NCI-H748 treated with DMSO at 0.1 percent for 48 hours (cell line): ENCODE measurements around the gene ZNF630.
"Not testable (repeated sequence)": the region's sequence is repeated elsewhere in the genome, so short reads cannot be mapped to it uniquely, and the experiment has no call there.

Experiments
- DNase-seq: peaks from one replicate; lab custom pipeline; 2025; lab: John Stamatoyannopoulos, UW

ZNF630 gene

DNA sequence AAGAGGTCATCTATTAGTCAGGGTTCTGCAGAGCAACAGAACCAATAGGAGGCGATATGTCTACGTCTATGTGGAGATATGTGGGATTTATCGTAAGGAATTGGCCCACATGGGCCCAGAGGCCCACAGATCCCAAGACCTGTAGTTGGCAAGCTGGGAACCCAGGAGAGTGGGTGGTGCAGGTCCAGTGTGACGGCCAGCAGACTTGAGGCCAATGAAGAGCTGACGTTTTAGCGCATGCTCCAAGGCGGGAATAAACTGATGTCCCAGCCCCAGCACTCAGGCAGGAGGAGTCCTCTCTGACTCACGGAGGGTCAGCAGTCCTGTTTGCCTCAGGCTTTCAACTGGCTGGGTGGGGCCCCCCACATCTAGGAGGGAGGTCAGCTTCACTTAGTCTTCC lies 43.3 kb downstream of the ZNF630 start:
- DNase-seq = no peak

DNA sequence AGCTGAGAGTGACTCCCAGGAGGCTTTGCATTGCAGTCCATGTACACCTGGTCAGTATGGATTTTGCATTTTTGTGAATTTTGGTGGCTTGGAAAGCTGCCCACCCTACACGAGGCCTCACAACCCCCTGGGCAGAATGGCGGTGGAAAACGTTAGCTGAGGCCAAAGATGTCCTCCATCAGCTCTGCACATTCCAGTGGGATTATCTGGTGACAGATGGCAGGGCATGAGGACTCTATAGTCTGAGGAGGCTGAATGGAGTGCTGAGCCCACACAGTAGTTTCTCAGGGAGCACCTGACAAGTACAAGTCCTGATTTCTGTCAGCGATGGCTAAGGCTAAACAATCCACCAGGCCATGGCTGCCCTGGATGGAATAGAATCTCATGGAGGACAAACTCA lies 43.9 kb downstream of the ZNF630 start:
- DNase-seq = not testable (repeated sequence)

DNA sequence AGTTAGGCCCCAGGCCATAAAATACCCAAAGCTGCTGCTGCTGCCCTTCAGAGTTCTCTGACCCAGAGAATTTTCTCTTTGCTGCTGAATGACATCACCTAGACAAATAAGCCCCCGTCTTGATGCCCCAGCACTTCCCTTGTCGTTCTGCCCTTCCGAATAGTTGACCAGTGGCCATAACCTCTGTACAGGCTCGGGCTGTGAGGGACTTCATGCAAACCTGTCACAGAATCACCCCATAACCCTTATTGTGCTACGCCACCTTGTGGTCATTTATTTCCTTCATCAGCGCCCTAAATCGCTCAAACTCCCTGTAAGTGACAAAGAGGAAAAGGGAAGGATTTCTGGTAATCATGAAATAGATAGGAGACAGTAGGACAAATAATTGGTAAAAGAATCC lies 45.9 kb downstream of the ZNF630 start:
- DNase-seq = peak; percentile 48

DNA sequence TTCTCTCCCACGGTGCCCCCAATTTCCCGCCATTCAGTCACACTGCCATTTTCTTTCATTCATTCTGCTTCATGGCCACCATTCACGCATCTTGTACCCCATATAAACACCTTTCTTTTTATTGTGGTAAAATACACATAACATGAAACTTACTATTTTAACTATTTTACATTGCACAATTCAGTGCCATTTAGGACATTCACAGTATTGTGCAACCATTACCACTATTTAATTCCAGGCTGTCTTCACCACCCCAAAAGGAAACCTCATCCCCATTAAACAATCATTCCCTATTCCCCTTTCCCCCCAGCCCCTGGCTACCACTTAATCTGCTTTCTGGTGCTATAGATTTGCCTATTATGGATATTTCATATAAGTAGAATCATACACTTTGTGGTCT lies 48.7 kb downstream of the ZNF630 start:
- no peak for DNase-seq

DNA sequence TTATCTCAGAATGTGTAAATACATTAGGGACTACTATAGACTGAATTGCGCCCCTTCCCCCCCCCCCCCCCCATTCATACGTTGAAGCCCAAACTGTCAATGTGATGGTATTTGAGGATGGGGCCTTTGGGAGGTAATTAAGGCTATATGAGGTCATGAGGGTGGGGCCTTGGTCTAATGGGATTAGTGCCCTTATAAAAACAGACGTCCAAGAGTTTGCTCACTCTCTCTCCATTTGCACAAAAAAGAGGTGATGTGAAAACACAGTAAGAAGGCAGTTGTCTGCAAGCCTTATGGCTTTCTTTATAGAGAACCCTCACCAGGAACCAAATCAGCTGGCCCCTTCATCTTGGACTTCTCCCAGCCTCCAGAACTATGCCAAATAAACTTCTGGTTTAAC lies 49.3 kb downstream of the ZNF630 start:
- DNase-seq = no peak

DNA sequence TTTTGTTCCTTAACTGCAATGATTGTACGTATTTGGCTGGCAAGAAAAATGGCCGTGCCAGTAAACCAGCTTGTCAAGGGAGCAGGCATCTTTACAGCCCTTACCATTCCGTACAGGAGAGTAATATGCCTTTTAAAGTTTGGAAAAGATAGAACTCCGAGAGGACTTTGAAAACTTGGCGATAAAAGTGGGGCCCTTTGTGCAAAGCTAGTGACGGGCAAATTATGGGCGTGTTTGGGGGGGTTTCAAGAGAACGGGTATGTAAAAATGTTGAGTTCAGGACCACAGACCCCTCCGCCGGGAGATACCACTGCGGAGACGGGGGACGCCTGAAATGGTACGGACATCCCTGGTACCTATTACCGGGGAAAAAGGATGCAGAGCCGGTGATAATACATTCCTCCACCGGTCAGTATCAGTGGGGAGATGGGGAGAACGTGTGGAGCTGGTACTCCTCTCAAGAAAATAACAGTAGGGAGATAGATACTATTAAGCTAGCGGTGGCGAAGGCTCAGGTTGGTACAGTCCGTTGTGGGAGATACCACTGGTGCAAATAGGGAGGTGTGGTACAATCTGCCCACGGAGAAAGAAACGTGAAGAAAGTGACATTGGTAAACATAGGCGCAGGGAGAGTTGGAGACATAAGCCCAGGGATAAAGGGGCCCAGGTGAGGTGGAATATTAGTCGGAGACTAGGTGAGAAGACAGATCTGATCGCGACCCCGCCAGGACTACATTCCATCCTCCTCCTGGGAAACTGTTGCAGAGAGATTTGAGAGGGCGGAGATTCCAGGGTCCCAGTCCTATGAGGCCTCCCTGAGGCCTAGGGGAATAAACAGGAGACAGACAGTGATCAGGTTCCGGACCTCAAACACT lies 50.2 kb downstream of the ZNF630 start:
- peak; percentile 77 for DNase-seq

DNA sequence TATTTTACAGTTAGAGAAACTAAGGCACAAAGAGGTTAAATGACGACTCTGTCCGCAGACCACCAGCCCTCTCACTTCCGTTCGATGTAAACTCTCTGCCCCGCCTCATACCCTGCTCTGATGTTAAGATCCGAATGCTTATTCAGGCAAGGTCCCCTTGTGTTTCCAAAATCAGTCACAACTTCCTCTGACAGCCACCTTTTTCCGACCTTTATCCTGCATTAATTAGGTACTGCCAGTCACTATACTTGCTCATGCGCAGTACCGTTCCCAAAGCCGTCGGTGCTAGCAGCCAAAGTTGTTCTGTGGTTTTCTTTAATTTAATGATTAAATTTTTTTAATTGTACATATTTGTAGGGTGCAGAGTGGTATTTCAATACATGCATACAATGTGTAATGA lies 51.0 kb downstream of the ZNF630 start:
- DNase-seq = not testable (repeated sequence)

DNA sequence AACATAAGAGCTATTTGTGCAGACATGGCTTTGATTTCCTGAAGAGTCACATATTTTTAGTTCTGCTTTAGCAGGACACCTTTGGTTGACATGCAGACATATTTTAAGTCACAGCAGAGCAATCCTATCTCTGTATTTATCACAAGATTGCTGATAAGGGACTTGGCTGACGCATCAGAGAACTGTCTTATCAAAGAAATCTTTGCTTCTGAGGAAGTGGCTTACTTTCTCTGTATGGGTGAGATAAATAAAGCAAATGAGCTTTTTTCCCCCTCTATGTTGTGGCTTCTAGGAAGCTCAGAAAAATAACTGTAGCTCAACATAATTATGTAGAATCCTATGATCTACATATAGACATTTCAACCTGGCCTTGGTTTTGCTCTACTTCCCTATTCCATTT lies 51.5 kb downstream of the ZNF630 start:
- not testable (repeated sequence) for DNase-seq

DNA sequence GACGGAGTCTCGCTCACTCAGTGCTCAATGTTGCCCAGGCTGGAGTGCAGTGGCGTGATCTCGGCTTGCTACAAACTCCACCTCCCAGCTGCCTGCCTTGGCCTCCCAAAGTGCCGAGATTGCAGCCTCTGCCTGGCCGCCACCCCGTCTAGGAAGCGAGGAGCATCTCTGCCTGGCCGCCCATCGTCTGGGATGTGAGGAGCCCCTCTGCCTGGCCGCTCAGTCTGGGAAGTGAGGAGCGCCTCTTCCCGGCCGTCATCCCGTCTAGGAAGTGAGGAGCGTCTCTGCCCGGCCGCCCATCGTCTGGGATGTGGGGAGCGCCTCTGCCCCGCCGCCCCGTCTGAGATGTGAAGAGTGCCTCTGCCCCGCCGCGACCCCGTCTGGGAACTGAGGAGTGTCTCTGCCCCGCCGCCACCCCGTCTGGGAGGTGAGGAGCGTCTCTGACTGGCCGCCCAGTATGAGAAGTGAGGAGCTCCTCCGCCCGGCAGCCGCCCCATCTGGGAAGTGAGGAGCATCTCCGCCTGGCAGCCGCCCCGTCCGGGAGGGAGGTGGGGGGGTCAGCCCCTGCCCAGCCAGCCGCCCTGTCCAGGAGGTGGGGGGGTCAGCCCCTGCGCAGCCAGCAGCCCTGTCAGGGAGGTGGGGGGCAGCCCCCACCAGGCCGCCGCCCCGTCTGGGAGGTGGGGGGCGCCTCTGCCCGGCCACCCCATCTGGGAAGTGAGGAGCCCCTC lies 54.7 kb downstream of the ZNF630 start:
- not testable (repeated sequence) for DNase-seq

DNA sequence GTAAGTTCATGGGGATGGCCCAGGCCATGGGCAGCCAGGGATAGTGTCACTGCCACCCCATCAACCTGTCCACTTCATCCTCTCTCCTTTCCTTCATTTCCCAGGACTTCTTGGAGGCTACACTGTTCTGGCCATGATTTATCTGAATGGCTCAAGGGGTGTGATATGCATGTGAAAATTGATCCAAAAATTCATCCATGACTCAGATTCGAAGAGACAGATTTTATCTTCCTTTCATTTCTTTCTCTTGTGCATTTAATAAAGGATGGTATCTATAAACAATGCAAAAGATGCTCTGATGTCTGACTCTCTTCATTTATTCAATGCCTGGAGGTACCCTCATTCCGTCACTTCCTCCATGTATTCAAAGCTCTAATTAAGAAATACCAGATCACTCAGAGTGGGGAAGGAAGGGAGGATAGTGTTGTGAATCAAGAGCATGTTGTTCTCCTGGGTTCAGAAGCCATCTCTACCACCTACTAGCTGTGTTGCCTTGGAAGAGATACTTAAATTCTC lies 61.9 kb downstream of the ZNF630 start:
- DNase-seq = not testable (repeated sequence)
